Adipocyte (in vitro differentiated cells): ENCODE data around the gene GLCCI1.

Experiments
- DNase-seq: peaks from one replicate; pipeline ENCODE4 v3.0.0-alpha.2; 2015; ENCODE audit warnings: low read depth
- H3K27me3 ChIP-seq: replicated peaks from 2 replicates; pipeline ENCODE4 v1.7.0; 2013; ENCODE audit warnings: mild to moderate bottlenecking, low read length, moderate library complexity; ENCODE audit not compliant: control insufficient read depth, insufficient read depth
- H3K36me3 ChIP-seq: 2 replicates; pipeline ENCODE4 v1.7.0; 2013; ENCODE audit warnings: low read length, mild to moderate bottlenecking, moderate library complexity; ENCODE audit not compliant: control insufficient read depth, insufficient read depth, severe bottlenecking
- H3K4me1 ChIP-seq: 2 replicates; pipeline ENCODE4 v1.7.0; 2013; ENCODE audit warnings: mild to moderate bottlenecking, low read length, moderate library complexity; ENCODE audit not compliant: control insufficient read depth, insufficient read depth
- H3K4me3 ChIP-seq: 2 replicates; pipeline ENCODE4 v1.7.0; 2013; ENCODE audit warnings: mild to moderate bottlenecking, low read length, moderate library complexity
- H3K9ac ChIP-seq: 2 replicates; pipeline ENCODE4 v1.7.0; 2013; ENCODE audit warnings: mild to moderate bottlenecking, low read length, moderate library complexity
- H3K9me3 ChIP-seq: 2 replicates; pipeline ENCODE4 v1.7.0; 2013; ENCODE audit warnings: mild to moderate bottlenecking, low read length, moderate library complexity; ENCODE audit not compliant: control insufficient read depth

The GLCCI1 gene

GRCh38 chr7:7972922-7973594, 4.5 kb downstream of the GLCCI1 start:
- H3K9me3 ChIP-seq: no peaks in the 10 kb centered on the region
- H3K36me3 ChIP-seq: no peaks in the 10 kb centered on the region
- H3K4me3 ChIP-seq: peak overlapping the region; percentile 11
- no peak overlapping the region for H3K9ac ChIP-seq
- H3K4me1 ChIP-seq: peaks cover 17% of the 10 kb centered on the region
- no peak for DNase-seq
- no peaks in the 10 kb centered on the region for H3K27me3 ChIP-seq

GRCh38 chr7:7976677-7977076, 8.1 kb downstream of the GLCCI1 start:
- DNase-seq: no peak
- H3K4me3 ChIP-seq: no peak overlapping the region
- peaks cover 13% of the 10 kb centered on the region for H3K4me1 ChIP-seq
- H3K27me3 ChIP-seq: no peaks in the 10 kb centered on the region
- H3K9me3 ChIP-seq: no peaks in the 10 kb centered on the region
- H3K9ac ChIP-seq: no peak overlapping the region
- H3K36me3 ChIP-seq: no peaks in the 10 kb centered on the region

GRCh38 chr7:7977774-7978173, 9.2 kb downstream of the GLCCI1 start:
- peaks cover 9% of the 10 kb centered on the region for H3K4me1 ChIP-seq
- H3K9ac ChIP-seq: no peak overlapping the region
- peak; percentile 55 for DNase-seq
- H3K36me3 ChIP-seq: no peaks in the 10 kb centered on the region
- H3K4me3 ChIP-seq: no peak overlapping the region
- H3K9me3 ChIP-seq: no peaks in the 10 kb centered on the region
- H3K27me3 ChIP-seq: no peaks in the 10 kb centered on the region

- Histone ChIP-seq H3K4me3 (no peak overlapping the region), H3K9me3 (no peaks in the 10 kb centered on the region), H3K27me3 (no peaks in the 10 kb centered on the region), H3K36me3 (no peaks in the 10 kb centered on the region), H3K4me1 (peaks cover 6% of the 10 kb centered on the region), H3K9ac (no peak overlapping the region)
- DNase-seq: peak; percentile 25
Measured at GRCh38 chr7:7978860-7979259, 10.3 kb downstream of the GLCCI1 start.

GRCh38 chr7:7979558-7979957, 11.0 kb downstream of the GLCCI1 start:
- H3K4me3 ChIP-seq: no peak overlapping the region
- DNase-seq: no peak

GRCh38 chr7:7980134-7980533, 11.5 kb downstream of the GLCCI1 start:
- Histone ChIP-seq H3K36me3 (no peaks in the 10 kb centered on the region), H3K4me3 (no peak overlapping the region), H3K9me3 (no peaks in the 10 kb centered on the region), H3K27me3 (no peaks in the 10 kb centered on the region), H3K9ac (no peak overlapping the region), H3K4me1 (peaks cover 15% of the 10 kb centered on the region)
- no peak for DNase-seq

More at GRCh38 chr7:7979558-7979957, 11.0 kb downstream of the GLCCI1 start:
- Histone ChIP-seq H3K4me1 (peaks cover 9% of the 10 kb centered on the region), H3K9me3 (no peaks in the 10 kb centered on the region), H3K36me3 (no peaks in the 10 kb centered on the region), H3K27me3 (no peaks in the 10 kb centered on the region), H3K9ac (no peak overlapping the region)

GRCh38 chr7:7982904-7983303, 14.3 kb downstream of the GLCCI1 start:
- Histone ChIP-seq H3K36me3 (no peaks in the 10 kb centered on the region), H3K4me1 (peaks cover 17% of the 10 kb centered on the region)

GRCh38 chr7:7984424-7984823, 15.8 kb downstream of the GLCCI1 start:
- Histone ChIP-seq H3K9ac (no peak overlapping the region), H3K27me3 (no peaks in the 10 kb centered on the region), H3K4me3 (no peak overlapping the region), H3K9me3 (no peaks in the 10 kb centered on the region), H3K36me3 (no peaks in the 10 kb centered on the region), H3K4me1 (peaks cover 14% of the 10 kb centered on the region)
- DNase-seq: no peak

More at GRCh38 chr7:7982904-7983303, 14.3 kb downstream of the GLCCI1 start:
- Histone ChIP-seq H3K4me3 (no peak overlapping the region), H3K27me3 (no peaks in the 10 kb centered on the region), H3K9ac (no peak overlapping the region), H3K9me3 (no peaks in the 10 kb centered on the region)
- no peak for DNase-seq

- H3K4me1 ChIP-seq: peaks cover 22% of the 10 kb centered on the region
- H3K9me3 ChIP-seq: peaks cover 21% of the 10 kb centered on the region
- no peak overlapping the region for H3K9ac ChIP-seq
- H3K4me3 ChIP-seq: no peak overlapping the region
- H3K27me3 ChIP-seq: no peaks in the 10 kb centered on the region
- no peak for DNase-seq
- H3K36me3 ChIP-seq: no peaks in the 10 kb centered on the region
Measured at GRCh38 chr7:7988706-7989105, 20.1 kb downstream of the GLCCI1 start.

- Histone ChIP-seq H3K36me3 (no peaks in the 10 kb centered on the region), H3K4me1 (peaks cover 22% of the 10 kb centered on the region), H3K4me3 (no peak overlapping the region), H3K9ac (no peak overlapping the region), H3K27me3 (no peaks in the 10 kb centered on the region), H3K9me3 (peaks cover 22% of the 10 kb centered on the region)
- DNase-seq: no peak
Measured at GRCh38 chr7:7989133-7989532, 20.5 kb downstream of the GLCCI1 start.

- Histone ChIP-seq H3K4me3 (no peak overlapping the region), H3K9me3 (peaks cover 22% of the 10 kb centered on the region), H3K4me1 (peaks cover 17% of the 10 kb centered on the region), H3K27me3 (no peaks in the 10 kb centered on the region), H3K9ac (no peak overlapping the region), H3K36me3 (no peaks in the 10 kb centered on the region)
- no peak for DNase-seq
Measured at GRCh38 chr7:7989616-7990440, 21.2 kb downstream of the GLCCI1 start.
